HG02884 (cell line): ENCODE data around the gene CXorf49B.

Experiments
- ATAC-seq: cut with Tn5 transposase; IDR thresholded peaks from one replicate; pipeline ENCODE4 v1.9.1; 2021; ENCODE audit warnings: mild to moderate bottlenecking, moderate library complexity; ENCODE audit not compliant: unreplicated experiment

The CXorf49B gene

DNA sequence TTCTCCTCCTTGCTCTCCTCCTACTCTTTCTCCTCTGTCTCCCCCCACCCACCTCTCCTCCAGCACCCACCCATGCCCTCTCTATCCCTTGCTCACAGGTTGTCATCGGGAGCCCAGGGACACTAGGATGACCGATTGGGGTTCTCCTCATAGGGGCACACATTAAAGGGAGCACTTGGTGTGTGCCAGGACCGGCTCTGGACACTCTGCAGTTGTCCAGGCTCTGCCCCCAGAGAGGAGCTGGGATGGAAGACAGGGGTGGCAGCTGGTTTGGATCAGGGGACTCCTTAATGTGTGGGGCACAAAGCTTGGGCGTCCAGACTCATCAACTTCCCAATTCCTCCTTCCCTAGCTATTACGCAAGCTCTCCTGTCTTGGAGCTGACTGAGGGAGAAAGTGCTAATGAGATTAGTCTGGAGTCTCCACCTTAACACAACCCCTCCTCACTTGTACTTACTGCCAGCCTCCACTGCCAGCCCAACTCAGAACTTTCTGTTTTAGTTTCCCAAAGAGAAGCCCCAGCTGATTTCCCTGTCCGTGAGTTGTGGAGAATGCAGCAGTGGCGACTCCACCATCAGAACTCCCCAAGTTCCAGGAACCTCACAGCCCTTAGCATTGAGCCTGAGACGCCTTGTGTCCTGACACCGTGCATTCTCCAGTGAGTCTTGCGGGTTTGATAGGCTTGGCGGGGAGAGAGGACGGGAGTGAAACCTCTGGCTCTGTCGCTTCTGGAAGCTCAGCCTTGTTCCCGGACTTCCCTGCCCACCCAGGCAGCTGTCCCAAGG is 52.2 kb downstream of the CXorf49B start:
- no peak for ATAC-seq

DNA sequence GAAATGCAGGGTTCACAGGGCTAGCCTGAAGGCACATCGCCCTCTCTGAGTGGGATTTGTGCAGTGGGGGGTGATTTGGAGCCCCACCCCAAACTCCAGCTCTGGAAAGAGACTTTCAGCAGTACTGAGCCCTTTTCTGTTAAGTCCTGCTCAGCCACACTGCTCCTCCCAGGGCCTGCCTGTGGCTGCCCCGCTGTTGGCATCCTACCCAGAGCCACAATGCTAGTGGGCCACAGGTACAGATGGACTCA is 52.7 kb downstream of the CXorf49B start:
- ATAC-seq = no peak
